Bronchial epithelial cell (primary cell): ENCODE data around the gene OR6N1. TPM values are rescaled to one million over a fixed set of nuclear protein-coding genes. Genes with fewer than 3 reads are reported as not detected.
A peak's percentile ranks its signal among the peaks of the same experiment; 100 is the strongest.

ENCODE experiments used
- DNase-seq: peaks from one replicate; pipeline ENCODE4 v3.0.0-alpha.2; 2010; ENCODE audit warnings: low read depth
- FAIRE-seq: peaks from 2 replicates; lab custom pipeline; 2011; peaks lifted over from hg19 to GRCh38; lab: Jason Lieb, UNC
- H3K27me3 ChIP-seq: 2 replicates; pipeline ENCODE4 v1.5.1; 2011; ENCODE audit warnings: low read length; ENCODE audit not compliant: control insufficient read depth, insufficient read depth
- H3K36me3 ChIP-seq: 2 replicates; pipeline ENCODE4 v1.5.1; 2011; ENCODE audit warnings: low read length; ENCODE audit not compliant: control insufficient read depth, insufficient read depth
- H3K4me3 ChIP-seq: 2 replicates; pipeline ENCODE4 v1.5.1; 2011; ENCODE audit warnings: mild to moderate bottlenecking, low read depth, low read length, control low read depth
- total RNA-seq: library from RNA; depleted of rRNA; stranded (reverse); fragments of >200 nt; gene quantifications from 2 replicates; pipeline ENCODE4 v1.2.1, GENCODE V29; 2014
- TF ChIP-seq, protein P1 (sequence below): IDR thresholded peaks from 2 replicates; pipeline ENCODE4 v1.5.1; 2011; ENCODE audit warnings: mild to moderate bottlenecking, moderate library complexity, low read length, control low read depth, inconsistent platforms; ENCODE audit not compliant: insufficient read depth, severe bottlenecking

Gene OR6N1
- total RNA-seq, 1 donor from 2014 or later: not detected

GRCh38 chr1:158719664-158720063 is 52.3 kb downstream of the OR6N1 start:
- H3K36me3 ChIP-seq: no peaks in the 10 kb centered on the region
- TF ChIP-seq, protein P1, sequence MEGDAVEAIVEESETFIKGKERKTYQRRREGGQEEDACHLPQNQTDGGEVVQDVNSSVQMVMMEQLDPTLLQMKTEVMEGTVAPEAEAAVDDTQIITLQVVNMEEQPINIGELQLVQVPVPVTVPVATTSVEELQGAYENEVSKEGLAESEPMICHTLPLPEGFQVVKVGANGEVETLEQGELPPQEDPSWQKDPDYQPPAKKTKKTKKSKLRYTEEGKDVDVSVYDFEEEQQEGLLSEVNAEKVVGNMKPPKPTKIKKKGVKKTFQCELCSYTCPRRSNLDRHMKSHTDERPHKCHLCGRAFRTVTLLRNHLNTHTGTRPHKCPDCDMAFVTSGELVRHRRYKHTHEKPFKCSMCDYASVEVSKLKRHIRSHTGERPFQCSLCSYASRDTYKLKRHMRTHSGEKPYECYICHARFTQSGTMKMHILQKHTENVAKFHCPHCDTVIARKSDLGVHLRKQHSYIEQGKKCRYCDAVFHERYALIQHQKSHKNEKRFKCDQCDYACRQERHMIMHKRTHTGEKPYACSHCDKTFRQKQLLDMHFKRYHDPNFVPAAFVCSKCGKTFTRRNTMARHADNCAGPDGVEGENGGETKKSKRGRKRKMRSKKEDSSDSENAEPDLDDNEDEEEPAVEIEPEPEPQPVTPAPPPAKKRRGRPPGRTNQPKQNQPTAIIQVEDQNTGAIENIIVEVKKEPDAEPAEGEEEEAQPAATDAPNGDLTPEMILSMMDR: no peak
- no peaks in the 10 kb centered on the region for H3K27me3 ChIP-seq
- DNase-seq (no peak), FAIRE-seq (no peak)
- H3K4me3 ChIP-seq: no peak overlapping the region

GRCh38 chr1:158717344-158717743 is 54.7 kb downstream of the OR6N1 start:
- no peaks in the 10 kb centered on the region for H3K27me3 ChIP-seq
- DNase-seq: peak; percentile 62
- FAIRE-seq: no peak
- H3K36me3 ChIP-seq: no peaks in the 10 kb centered on the region
- no peak overlapping the region for H3K4me3 ChIP-seq
- TF ChIP-seq, protein P1: no peak

GRCh38 chr1:158716335-158716734 is 55.7 kb downstream of the OR6N1 start:
- DNase-seq (peak; percentile 46), FAIRE-seq (no peak)
- no peaks in the 10 kb centered on the region for H3K36me3 ChIP-seq
- no peak overlapping the region for H3K4me3 ChIP-seq
- TF ChIP-seq, protein P1: no peak
- no peaks in the 10 kb centered on the region for H3K27me3 ChIP-seq

DNA sequence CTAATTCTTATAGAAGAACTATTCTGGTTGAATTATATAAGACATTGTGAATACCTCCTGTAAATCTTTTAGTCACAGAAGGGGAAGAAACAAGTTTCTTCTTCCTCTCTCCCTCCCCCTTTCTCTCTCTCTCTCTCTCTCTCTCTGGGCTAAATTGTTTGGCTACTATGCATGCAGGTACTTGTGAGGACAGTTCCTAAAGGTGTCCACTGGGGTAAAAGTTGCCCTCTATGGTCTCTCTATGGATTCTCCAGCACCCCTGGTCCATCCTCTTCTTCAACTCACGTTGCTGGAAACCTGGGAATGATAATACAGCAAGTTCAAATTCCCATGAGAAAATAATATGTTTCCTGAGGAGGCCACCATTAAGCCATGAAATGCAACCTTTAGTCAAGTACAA is 57.2 kb downstream of the OR6N1 start:
- FAIRE-seq (no peak), DNase-seq (no peak)
- Histone ChIP-seq H3K27me3 (no peaks in the 10 kb centered on the region), H3K36me3 (no peaks in the 10 kb centered on the region), H3K4me3 (no peak overlapping the region)
- TF ChIP-seq, protein P1: no peak

Other genes with a start within 250 kb of the OR6N1 start
- gene OR6Y1, start 217.8 kb downstream of the OR6N1 start, total RNA-seq: not detected in 2 replicates
- not detected in 2 replicates for gene OR6P1, start 201.6 kb downstream of the OR6N1 start, total RNA-seq
- gene OR10X1, start 192.3 kb downstream of the OR6N1 start, total RNA-seq: not detected in 2 replicates
- gene OR10Z1, start 166.9 kb downstream of the OR6N1 start, total RNA-seq: not detected in 2 replicates
- not detected in 2 replicates for gene SPTA1, start 85.5 kb downstream of the OR6N1 start, total RNA-seq
- not detected in 2 replicates for gene OR6K2, start 71.5 kb downstream of the OR6N1 start, total RNA-seq
- gene OR6K3, start 51.5 kb downstream of the OR6N1 start, total RNA-seq: not detected in 2 replicates
- not detected in 2 replicates for gene OR6K6, start 17.5 kb downstream of the OR6N1 start, total RNA-seq
- gene OR6N2, start 9.0 kb upstream of the OR6N1 start, total RNA-seq: not detected in 2 replicates
- not detected in 2 replicates for gene MNDA, start 59.2 kb upstream of the OR6N1 start, total RNA-seq
- gene PYHIN1, start 159.4 kb upstream of the OR6N1 start, total RNA-seq: not detected in 2 replicates
- gene IFI16, start 237.7 kb upstream of the OR6N1 start, total RNA-seq: 34.0 and 54.7 TPM in 2 replicates